OCI-LY3 (cell line): ENCODE measurements around the gene DOK1.

Experiments
- H2AFZ ChIP-seq: fragments of 200-600, 300-600 bp; shearing (Covaris generic); 2 replicates; pipeline ENCODE4 v1.6.0; 2014; ENCODE audit warnings: antibody characterized with exemption, low read depth, low read length
- H3K27ac ChIP-seq: fragments of 200-600, 300-600 bp; sonication (generic); 2 replicates; pipeline ENCODE4 v1.5.1; 2014; ENCODE audit warnings: mild to moderate bottlenecking, low read length, moderate library complexity, mixed read lengths
- H3K27me3 ChIP-seq: fragments of 200-600, 300-600 bp; sonication (generic); 2 replicates; pipeline ENCODE4 v1.6.1; 2014; ENCODE audit warnings: low read depth, low read length, mixed read lengths
- H3K36me3 ChIP-seq: fragments of 200-600, 300-600 bp; sonication (generic); replicated peaks from 2 replicates; pipeline ENCODE3; 2014; ENCODE audit warnings: low read depth, low read length, mixed read lengths
- H3K4me1 ChIP-seq: fragments of 300-600, 200-600 bp; sonication (generic); 2 replicates; pipeline ENCODE4 v1.6.1; 2014; ENCODE audit warnings: low read length, mixed read lengths
- H3K4me2 ChIP-seq: fragments of 200-600, 300-600 bp; sonication (generic); 2 replicates; pipeline ENCODE4 v1.6.1; 2014; ENCODE audit warnings: low read length, mixed read lengths
- H3K4me3 ChIP-seq: fragments of 300-600, 200-600 bp; sonication (generic); 2 replicates; pipeline ENCODE4 v1.5.1; 2014; ENCODE audit warnings: antibody characterized with exemption, mild to moderate bottlenecking, low read length, moderate library complexity
- H3K79me2 ChIP-seq: fragments of 300-600, 200-600 bp; shearing (Covaris generic); 2 replicates; pipeline ENCODE4 v1.6.1; 2014; ENCODE audit warnings: mild to moderate bottlenecking, low read length, mixed read lengths
- H3K9ac ChIP-seq: fragments of 300-600, 200-600 bp; shearing (Covaris generic); 2 replicates; pipeline ENCODE4 v1.6.0; 2014; ENCODE audit warnings: mild to moderate bottlenecking, low read length, moderate library complexity
- H3K9me3 ChIP-seq: fragments of 200-600, 300-600 bp; shearing (Covaris generic); 2 replicates; pipeline ENCODE4 v1.6.1; 2014; ENCODE audit warnings: low read length, mixed read lengths; ENCODE audit not compliant: insufficient read depth
- H4K20me1 ChIP-seq: fragments of 200-600, 300-600 bp; sonication (generic); 2 replicates; pipeline ENCODE4 v1.6.1; 2016; ENCODE audit warnings: low read length, mixed read lengths; ENCODE audit not compliant: insufficient read depth
- CTCF ChIP-seq: fragments of 200-600, 300-600 bp; sonication (generic); IDR thresholded peaks from 2 replicates; pipeline ENCODE4 v1.5.1; 2014; ENCODE audit warnings: antibody characterized with exemption, low read length, low read depth
- EZH2phosphoT487 ChIP-seq: fragments of 200-600 bp; shearing (Covaris generic); IDR thresholded peaks from 2 replicates; pipeline ENCODE4 v1.6.1; 2018; ENCODE audit warnings: antibody characterized with exemption, mixed run types, low read depth

The DOK1 gene

GRCh38 chr2:74515271-74515980 lies 39.1 kb upstream of the DOK1 start:
- Histone ChIP-seq H3K79me2 (no peaks in the 10 kb centered on the region), H3K4me3 (peak overlapping the region; percentile 84; the same call in 1 of the 2 replicates), H3K36me3 (peaks cover 5% of the 10 kb centered on the region), H3K27ac (no peak overlapping the region), H2AFZ (no peak overlapping the region), H3K27me3 (no peaks in the 10 kb centered on the region), H3K9ac (no peak overlapping the region), H4K20me1 (no peaks in the 10 kb centered on the region), H3K4me1 (peaks cover 11% of the 10 kb centered on the region), H3K4me2 (peak overlapping the region; percentile 81), H3K9me3 (no peaks in the 10 kb centered on the region)
- TF ChIP-seq EZH2phosphoT487 (no peak), CTCF (no peak)

GRCh38 chr2:74515981-74516633 lies 38.4 kb upstream of the DOK1 start:
- Histone ChIP-seq H3K4me1 (peaks cover 16% of the 10 kb centered on the region), H3K79me2 (no peaks in the 10 kb centered on the region), H4K20me1 (no peaks in the 10 kb centered on the region), H3K4me2 (no peak overlapping the region), H2AFZ (no peak overlapping the region), H3K27ac (no peak overlapping the region), H3K4me3 (no peak overlapping the region), H3K9ac (no peak overlapping the region), H3K27me3 (no peaks in the 10 kb centered on the region), H3K9me3 (no peaks in the 10 kb centered on the region), H3K36me3 (peaks cover 5% of the 10 kb centered on the region)
- no peak for TF ChIP-seq CTCF
- TF ChIP-seq EZH2phosphoT487: no peak

GRCh38 chr2:74516650-74517049 lies 37.9 kb upstream of the DOK1 start:
- H3K36me3 ChIP-seq: peaks cover 5% of the 10 kb centered on the region
- H3K9ac ChIP-seq: no peak overlapping the region
- no peak overlapping the region for H3K27ac ChIP-seq
- H3K79me2 ChIP-seq: no peaks in the 10 kb centered on the region
- no peak for TF ChIP-seq EZH2phosphoT487
- TF ChIP-seq CTCF: no peak
- H3K4me3 ChIP-seq: no peak overlapping the region
- H3K9me3 ChIP-seq: no peaks in the 10 kb centered on the region
- no peak overlapping the region for H3K4me2 ChIP-seq
- peaks cover 16% of the 10 kb centered on the region for H3K4me1 ChIP-seq
- H3K27me3 ChIP-seq: no peaks in the 10 kb centered on the region
- no peak overlapping the region for H2AFZ ChIP-seq
- H4K20me1 ChIP-seq: no peaks in the 10 kb centered on the region

- Histone ChIP-seq H3K9me3 (no peaks in the 10 kb centered on the region), H3K27me3 (no peaks in the 10 kb centered on the region), H3K4me2 (no peak overlapping the region), H3K4me3 (no peak overlapping the region), H3K9ac (no peak overlapping the region), H4K20me1 (no peaks in the 10 kb centered on the region), H3K4me1 (peaks cover 35% of the 10 kb centered on the region), H3K79me2 (peaks cover 8% of the 10 kb centered on the region), H3K27ac (no peak overlapping the region), H2AFZ (no peak overlapping the region), H3K36me3 (peaks cover 24% of the 10 kb centered on the region)
- TF ChIP-seq CTCF (no peak), EZH2phosphoT487 (no peak)
Observed at GRCh38 chr2:74522516-74522915, 32.0 kb upstream of the DOK1 start.
